ENCODE measurements around the gene OR7A10.

OR7A10 gene

DNA sequence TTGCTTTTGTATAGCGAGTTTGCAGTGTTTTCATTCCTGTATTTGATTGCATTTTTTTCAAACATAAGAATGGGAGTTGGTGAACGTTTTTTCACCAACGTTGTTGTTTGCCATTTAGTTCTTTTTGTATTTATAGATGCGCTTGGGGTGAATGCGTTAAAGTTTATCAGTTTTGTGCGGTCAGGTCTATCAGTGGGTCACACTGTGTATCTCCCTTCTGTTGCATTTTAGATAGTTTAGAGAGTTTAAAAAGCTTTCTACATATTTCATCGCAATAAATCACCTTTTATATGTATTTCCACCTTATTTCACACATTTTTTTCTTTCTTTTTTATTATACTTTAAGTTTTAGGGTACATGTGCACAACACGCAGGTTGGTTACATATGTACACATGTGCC is 30.1 kb downstream of the OR7A10 start:
- no peak for TF ChIP-seq CTCF (IDR thresholded peaks at IDR 0.05; ENCODE audit: low read depth, low read length)
- H3K4me3 ChIP-seq (ENCODE audit: low read depth, low read length), result no peak overlapping the region

GRCh38 chr19:14817052-14817451 is 31.7 kb downstream of the OR7A10 start:
- no peak overlapping the region for H3K4me3 ChIP-seq (ENCODE audit: low read depth, low read length)
- TF ChIP-seq CTCF (IDR thresholded peaks at IDR 0.05; ENCODE audit: low read depth, low read length), result no peak

- H3K4me3 ChIP-seq (ENCODE audit: low read depth, low read length), result no peak overlapping the region
- TF ChIP-seq CTCF (IDR thresholded peaks at IDR 0.05; ENCODE audit: low read depth, low read length), result no peak
Observed at GRCh38 chr19:14814982-14815652, 33.6 kb downstream of the OR7A10 start.

DNA sequence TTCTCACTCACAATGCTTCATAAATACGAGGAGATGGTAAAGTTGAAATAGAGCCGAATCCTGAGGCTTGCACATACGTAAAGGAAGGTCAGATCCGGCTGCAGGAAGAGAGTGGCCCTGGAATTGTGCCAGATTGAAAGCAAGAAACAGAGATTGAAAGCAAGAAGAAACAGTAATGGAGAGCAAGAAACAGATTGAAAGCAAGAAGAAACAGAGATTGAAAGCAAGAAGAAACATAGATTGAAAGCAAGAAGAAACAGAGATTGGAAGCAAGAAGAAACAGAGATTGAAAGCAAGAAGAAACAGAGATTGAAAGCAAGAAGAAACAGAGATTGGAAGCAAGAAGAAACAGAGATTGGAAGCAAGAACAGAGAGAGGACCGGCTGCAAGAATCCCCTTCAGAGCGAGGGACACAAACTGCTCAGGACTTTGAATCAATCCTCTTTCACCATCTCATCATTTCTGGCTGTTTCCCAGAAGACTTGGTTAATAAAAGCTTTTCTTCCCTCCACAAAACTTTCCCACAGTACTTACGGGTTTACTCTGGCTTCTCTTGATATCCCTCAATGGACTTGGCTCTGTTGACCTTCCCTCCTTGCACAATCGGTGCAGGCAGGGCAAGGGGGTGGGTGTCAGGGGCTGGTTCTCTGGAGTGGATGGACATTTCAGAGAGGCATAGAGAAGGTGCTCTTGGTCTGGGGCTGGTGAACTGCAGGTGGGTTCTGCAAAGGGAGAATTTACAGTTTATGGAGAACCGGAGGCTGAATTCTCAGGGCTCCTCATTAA is 39.3 kb downstream of the OR7A10 start:
- TF ChIP-seq CTCF (IDR thresholded peaks at IDR 0.05; ENCODE audit: low read depth, low read length), result no peak
- H3K4me3 ChIP-seq (ENCODE audit: low read depth, low read length), result no peak overlapping the region

GRCh38 chr19:14804765-14805164 is 44.0 kb downstream of the OR7A10 start:
- TF ChIP-seq CTCF (IDR thresholded peaks at IDR 0.05; ENCODE audit: low read depth, low read length), result no peak
- no peak overlapping the region for H3K4me3 ChIP-seq (ENCODE audit: low read depth, low read length)

- TF ChIP-seq CTCF (IDR thresholded peaks at IDR 0.05; ENCODE audit: low read depth, low read length), result no peak
- H3K4me3 ChIP-seq (ENCODE audit: low read depth, low read length), result no peak overlapping the region
Observed at GRCh38 chr19:14798760-14799159, 50.0 kb downstream of the OR7A10 start.

GRCh38 chr19:14796021-14796420 is 52.7 kb downstream of the OR7A10 start:
- H3K4me3 ChIP-seq (ENCODE audit: low read depth, low read length), result no peak overlapping the region
- no peak for TF ChIP-seq CTCF (IDR thresholded peaks at IDR 0.05; ENCODE audit: low read depth, low read length)
